ENCODE measurements around the gene SYNGR4.

GRCh38 chr19:48398102-48398374, 33.9 kb downstream of the SYNGR4 start:
- TF ChIP-seq EZH2 (IDR thresholded peaks at IDR 0.05; ENCODE audit: insufficient read depth, poor library complexity, severe bottlenecking) (no peak), EZH2phosphoT487 (IDR thresholded peaks at IDR 0.05; ENCODE audit: insufficient read depth, low read depth) (no peak)
